AG09309 (cell line): ENCODE measurements around the gene SREBF1.

ENCODE experiments used
- DNase-seq: peaks from one replicate; pipeline ENCODE4 v3.0.0-alpha.2; 2010; ENCODE audit warnings: low read depth
- H3K4me3 ChIP-seq: 2 replicates; pipeline ENCODE4 v1.5.1; 2011; ENCODE audit warnings: mild to moderate bottlenecking, low read depth, low read length, moderate library complexity; ENCODE audit not compliant: control insufficient read depth
- TF ChIP-seq, protein P1 (sequence below): IDR thresholded peaks from 2 replicates; pipeline ENCODE4 v1.5.1; 2011; ENCODE audit warnings: mild to moderate bottlenecking, low read depth, low read length, inconsistent platforms; ENCODE audit not compliant: insufficient read depth, control insufficient read depth; ENCODE audit errors: missing control alignments

The SREBF1 gene

DNA sequence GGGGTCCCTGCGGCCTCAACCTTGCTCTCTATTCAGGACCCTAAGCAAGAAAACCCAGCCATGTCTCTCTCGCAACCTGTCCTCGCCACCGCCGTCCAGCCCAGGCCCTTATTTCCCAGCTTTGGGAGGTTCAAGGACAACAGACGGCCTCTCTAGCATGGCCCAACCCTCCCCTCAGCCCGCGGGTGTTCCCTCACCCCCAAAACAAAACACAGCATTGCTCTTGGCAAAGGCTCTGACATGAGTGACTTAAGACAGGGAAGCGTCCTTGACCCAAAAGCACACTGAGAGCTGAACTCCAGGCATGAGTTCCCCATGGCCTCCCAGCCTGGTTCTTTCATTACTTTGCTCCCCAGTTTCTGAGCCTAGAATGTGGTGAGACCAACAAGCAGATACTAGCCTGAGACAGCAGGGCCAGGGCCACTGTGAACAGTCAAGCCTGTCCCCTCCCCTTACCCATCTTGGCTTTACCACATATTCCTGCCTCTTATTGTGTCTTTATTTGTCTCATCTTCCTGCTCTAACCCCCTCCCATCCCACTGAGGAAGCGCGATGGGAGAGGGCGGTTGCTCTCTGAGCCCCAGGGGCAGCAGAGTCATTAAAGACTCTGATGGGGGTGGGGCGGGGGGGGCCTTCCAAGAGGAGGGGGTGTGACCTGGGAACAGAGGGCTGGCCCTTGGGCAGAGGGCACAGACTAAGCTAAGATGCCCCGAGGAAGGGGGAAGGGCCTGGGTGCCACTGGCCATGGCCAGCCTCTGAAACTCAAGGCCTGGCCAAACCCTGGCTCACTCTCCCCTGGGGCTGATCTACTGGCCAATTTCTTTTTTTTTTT lies 11.8 kb downstream of the SREBF1 start:
- no peak for DNase-seq
- TF ChIP-seq, protein P1, sequence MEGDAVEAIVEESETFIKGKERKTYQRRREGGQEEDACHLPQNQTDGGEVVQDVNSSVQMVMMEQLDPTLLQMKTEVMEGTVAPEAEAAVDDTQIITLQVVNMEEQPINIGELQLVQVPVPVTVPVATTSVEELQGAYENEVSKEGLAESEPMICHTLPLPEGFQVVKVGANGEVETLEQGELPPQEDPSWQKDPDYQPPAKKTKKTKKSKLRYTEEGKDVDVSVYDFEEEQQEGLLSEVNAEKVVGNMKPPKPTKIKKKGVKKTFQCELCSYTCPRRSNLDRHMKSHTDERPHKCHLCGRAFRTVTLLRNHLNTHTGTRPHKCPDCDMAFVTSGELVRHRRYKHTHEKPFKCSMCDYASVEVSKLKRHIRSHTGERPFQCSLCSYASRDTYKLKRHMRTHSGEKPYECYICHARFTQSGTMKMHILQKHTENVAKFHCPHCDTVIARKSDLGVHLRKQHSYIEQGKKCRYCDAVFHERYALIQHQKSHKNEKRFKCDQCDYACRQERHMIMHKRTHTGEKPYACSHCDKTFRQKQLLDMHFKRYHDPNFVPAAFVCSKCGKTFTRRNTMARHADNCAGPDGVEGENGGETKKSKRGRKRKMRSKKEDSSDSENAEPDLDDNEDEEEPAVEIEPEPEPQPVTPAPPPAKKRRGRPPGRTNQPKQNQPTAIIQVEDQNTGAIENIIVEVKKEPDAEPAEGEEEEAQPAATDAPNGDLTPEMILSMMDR = no peak
- H3K4me3 ChIP-seq = no peak overlapping the region

DNA sequence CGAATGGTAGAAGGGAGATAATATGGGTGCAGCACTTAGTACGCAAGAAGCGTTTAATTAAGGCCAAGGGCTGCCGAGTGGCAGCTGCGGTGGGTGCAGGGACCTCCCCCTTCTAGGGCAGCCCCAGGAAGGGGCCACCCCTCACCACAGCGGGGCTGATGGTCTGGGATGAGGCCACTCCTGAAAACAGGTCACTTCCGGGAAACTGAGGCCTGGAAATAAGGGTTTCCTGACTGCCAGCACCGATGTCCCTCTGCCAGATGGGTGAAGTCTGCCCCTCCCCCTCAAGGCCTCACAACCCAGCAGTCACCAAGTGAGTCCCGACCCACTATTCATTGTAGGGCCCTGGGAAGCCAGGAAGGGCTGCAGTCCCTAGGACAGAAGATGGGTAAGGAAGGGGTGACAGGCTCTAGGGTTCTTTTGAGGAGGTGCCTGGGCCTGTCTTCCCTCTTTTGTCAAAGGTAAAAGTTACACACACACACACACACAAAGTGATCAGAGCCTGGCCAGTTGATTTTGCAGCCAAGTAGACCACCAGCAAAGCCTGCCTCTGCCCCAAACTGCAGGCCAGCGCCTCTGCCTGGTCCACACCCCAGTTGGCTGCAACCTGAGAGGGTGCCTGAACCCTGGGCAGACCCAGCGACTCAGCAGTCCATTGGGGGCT lies 12.5 kb downstream of the SREBF1 start:
- TF ChIP-seq, protein P1 = no peak
- H3K4me3 ChIP-seq = peak overlapping the region; percentile 32
- DNase-seq = no peak

DNA sequence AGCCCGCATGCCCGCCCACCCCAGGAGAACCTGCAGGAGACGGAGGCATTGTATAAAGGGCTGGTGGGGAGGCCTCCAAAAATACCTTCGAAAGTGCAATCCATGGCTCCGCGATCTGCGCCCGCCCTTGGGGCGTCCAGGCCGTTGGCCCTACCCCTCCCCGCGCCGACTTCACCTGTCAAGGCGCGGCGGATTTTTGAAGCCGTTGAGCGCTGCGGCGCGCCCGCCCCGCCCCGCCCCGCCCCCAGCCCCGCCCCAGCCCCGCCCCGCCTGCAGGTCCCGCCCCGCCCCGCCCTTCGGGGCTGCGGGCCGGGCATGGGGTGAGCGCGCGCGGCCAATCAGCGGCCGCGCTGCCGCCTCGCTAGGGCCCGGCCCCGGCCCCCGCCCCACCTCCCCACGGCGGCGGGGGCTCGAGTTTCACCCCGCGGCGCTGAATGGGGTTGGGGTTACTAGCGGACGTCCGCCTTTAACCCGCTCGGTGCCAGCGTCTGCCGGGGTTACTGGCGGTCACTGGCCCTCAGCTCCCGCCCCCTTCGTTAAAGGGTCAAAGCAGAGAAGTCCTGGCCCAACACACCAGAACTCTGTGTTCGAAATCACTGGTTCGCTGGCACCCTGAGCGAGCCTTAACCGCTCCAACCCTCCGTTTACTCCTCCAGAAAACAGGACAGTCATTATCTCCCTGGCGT lies 13.2 kb downstream of the SREBF1 start:
- TF ChIP-seq, protein P1 = no peak
- H3K4me3 ChIP-seq = peak overlapping the region; percentile 44
- DNase-seq = no peak

DNA sequence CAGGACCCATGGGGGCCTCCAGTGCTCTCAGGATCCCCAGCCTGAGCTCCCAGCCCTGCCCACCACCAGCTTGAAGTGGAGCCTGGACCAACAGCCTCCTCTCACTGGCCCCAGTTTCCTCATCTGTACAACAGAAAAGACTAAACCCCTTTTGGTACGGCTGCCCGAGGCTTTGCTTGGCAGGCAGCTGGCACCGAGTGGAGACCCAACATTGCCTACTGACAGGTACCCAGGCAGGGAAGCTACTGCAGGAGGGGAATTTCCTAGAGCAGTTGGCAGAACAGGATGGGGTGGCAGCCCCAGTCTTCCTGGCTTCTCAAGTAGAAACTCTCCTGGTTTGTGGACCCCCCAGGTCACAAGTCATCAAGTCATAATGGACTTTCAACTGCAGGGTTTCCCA lies 14.2 kb downstream of the SREBF1 start:
- no peak for DNase-seq
- TF ChIP-seq, protein P1 = no peak
- H3K4me3 ChIP-seq = no peak overlapping the region

DNA sequence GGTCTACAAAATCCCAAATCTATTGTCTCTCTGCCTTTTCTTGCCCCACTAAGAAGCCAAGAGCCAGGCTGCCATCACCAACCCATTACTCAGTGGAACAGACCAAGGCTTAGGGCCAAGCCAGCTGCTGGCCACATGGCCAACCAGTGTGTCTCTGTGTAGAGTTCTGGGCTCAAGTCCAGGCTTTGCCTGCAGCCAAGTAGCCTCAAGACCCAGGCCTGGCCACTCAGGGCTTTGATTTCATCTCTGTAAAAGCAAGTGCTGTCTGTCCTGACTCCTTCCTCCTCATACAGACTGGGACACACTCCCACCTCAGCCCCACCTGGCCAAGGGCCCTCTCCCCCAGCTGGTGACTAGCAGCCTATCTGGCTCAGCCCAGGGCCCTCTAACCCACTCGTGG lies 14.6 kb downstream of the SREBF1 start:
- peak; percentile 58 for DNase-seq
- H3K4me3 ChIP-seq = no peak overlapping the region
- TF ChIP-seq, protein P1 = no peak

DNA sequence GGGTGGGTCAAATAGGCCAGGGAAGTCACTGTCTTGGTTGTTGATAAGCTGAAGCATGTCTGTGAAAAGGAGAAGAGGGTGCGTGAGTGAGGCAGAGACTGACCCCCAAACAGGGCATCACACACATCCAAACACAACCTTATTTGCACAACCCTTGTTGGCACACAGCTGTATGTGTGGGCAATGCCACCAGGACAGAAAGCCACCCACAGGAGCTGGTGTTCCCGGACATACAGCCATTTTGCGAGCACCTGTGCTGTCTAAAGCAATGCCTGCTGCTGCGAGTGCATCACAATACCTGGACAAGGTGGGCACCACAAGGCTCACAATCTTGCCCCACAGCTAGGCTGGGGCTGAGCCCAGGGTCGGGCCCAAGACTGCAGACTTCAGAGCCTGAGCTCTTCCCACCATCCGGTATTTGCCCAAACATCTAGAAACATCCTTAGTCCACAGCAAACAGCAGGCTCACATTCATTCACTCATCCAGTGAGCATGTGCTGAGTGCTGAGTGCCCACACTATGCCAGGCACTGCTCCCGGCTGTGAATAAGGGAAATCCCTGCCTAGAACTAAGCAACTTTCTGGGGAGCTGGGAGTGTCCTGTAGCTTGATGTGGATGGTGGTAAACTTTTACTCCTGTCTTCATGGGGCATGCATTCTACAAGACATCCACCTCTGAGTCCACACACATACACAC lies 16.2 kb downstream of the SREBF1 start:
- no peak overlapping the region for H3K4me3 ChIP-seq
- TF ChIP-seq, protein P1 = no peak
- DNase-seq = no peak
